Stimulated activated CD8-positive, alpha-beta memory T cell treated with anti-CD3 and anti-CD28 coated beads, Interleukin-4, amount 100 ng/mL, for 1 hour (primary cell): ENCODE results near the gene PXYLP1.
"Not testable (repeated sequence)": the region's sequence is repeated elsewhere in the genome, so short reads cannot be mapped to it uniquely, and the experiment has no call there.

ENCODE experiments used
- DNase-seq, 2 donors: peaks; one replicate each; pipeline ENCODE4 v3.0.0-alpha.2; 2020; ENCODE audit warnings: low read depth in 2 of 2, low spot score in 1 of 2

The PXYLP1 gene

GRCh38 chr3:141291559-141292355 is 60.1 kb downstream of the PXYLP1 start:
- no peak for DNase-seq

DNA sequence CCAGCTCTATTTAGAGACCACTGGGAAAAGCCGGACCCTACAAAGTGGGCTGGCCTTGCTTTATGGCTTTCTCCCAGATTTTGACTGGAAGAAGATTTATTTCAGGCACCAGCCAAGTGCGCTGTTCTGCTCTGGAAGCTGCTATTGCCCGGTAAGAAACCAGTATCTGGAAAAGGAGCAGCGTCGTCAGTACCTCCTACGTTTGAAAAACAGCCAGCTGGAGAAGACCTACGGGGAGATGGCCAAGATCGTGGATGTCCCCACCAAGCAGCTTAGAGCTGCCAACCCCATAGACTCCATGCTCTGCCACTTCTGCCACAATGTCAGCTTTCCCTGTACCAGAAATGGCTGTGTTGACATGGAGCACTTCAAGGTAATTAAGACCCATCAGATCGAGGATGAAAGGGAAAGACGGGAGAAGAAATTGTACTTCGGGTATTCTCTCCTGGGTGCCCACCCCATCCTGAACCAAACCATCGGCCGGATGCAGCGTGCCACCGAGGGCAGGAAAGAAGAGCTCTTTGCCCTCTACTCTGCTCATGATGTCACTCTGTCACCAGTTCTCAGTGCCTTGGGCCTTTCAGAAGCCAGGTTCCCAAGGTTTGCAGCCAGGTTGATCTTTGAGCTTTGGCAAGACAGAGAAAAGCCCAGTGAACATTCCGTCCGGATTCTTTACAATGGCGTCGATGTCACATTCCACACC is 60.9 kb downstream of the PXYLP1 start:
- DNase-seq = no peak

GRCh38 chr3:141294301-141294700 is 62.7 kb downstream of the PXYLP1 start:
- no peak for DNase-seq

DNA sequence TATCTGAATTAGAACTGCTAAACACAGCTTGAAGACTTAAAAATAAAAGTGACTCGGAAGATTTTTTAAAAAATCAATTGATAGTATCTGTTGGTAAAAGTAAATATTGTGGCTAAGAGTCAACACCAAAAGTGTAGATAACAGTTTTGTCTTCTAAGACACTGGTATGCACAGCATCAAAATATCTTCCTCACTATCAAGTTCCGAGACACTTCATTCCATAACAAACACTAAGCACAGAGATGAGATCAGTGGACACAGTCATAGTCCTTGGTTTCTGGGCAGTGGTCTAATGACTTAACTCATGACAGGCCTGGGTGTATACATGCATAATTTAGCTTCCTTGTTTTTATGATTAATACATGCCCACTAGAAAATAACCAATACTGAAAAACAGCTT is 63.2 kb downstream of the PXYLP1 start:
- DNase-seq = no peak

DNA sequence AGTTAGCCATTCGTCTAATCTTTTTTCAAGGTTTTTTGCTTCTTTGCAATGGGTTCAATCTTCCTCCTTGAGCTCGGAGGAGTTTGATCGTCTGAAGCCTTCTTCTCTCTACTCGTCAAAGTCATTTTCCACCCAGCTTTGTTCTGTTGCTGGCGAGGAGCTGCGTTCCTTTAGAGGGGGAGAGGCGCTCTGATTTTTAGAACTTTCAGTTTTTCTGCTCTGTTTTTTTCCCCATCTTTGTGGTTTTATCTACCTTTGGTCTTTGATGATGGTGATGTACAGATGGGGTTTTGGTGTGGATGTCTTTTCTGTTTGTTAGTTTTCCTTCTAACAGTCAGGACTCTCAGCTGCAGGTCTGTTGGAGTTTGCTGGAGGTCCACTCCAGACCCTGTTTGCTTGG is 68.8 kb downstream of the PXYLP1 start:
- not testable (repeated sequence) for DNase-seq

DNA sequence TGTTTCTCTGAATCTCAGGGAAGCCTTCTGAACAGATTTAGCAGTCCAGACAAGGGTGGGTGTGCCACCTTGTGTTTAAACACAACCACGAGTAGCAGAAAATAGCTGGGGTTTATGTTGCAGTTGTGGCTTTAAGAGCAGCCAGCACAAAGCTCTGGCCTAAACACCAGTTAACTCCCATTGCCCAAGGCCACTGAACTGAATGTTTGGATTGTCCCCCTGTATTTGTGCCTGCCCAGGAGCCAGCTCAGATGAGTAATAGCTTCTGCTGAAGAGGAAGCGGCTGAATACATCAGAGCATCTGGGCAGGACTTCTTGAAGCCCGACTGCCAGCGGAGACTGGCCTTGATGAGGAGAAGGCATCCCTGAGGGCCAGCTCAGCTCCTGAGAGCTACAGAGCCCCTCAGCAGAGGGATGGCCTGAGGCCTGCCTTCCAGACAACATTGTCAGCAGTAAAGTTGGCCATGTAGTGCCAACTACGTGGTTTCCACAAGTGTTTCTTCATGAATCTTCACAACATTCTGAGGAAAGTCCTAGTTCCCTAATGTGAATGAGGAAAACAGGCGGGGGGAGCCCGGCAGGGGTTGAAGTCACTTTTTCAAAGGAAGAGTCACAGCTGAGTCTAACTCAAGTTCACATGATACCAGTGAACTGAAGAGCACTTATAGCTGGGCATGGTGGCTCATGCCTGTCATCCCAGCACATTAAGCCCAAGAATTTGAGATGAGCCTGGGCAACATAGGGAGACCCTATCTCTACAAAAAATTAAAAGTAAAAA is 70.9 kb downstream of the PXYLP1 start:
- no peak for DNase-seq

GRCh38 chr3:141303481-141304223 is 72.0 kb downstream of the PXYLP1 start:
- DNase-seq = peak in 1 of 2 donors; percentile 29

- no peak for DNase-seq
Measured at GRCh38 chr3:141305436-141305835, 73.8 kb downstream of the PXYLP1 start.

DNA sequence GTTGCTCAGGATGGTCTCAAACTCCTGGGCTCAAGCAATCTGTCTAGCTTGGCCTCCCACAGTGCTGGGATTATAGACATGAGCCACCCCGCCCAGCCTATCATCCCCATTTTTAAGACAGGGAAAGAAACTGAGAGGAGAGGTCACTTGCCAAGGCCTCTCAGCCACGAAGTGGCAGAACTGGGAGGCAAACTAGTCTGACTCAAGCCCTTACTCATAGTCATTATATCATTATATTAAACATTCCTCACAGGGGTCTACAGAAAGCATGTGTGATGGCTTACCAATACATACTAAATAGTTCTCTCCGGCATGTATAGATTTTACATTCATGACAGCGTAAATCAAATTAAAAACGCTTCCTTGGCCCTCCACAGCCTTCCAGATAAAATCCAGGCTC is 74.7 kb downstream of the PXYLP1 start:
- no peak for DNase-seq

GRCh38 chr3:141306922-141307321 is 75.3 kb downstream of the PXYLP1 start:
- no peak for DNase-seq

DNA sequence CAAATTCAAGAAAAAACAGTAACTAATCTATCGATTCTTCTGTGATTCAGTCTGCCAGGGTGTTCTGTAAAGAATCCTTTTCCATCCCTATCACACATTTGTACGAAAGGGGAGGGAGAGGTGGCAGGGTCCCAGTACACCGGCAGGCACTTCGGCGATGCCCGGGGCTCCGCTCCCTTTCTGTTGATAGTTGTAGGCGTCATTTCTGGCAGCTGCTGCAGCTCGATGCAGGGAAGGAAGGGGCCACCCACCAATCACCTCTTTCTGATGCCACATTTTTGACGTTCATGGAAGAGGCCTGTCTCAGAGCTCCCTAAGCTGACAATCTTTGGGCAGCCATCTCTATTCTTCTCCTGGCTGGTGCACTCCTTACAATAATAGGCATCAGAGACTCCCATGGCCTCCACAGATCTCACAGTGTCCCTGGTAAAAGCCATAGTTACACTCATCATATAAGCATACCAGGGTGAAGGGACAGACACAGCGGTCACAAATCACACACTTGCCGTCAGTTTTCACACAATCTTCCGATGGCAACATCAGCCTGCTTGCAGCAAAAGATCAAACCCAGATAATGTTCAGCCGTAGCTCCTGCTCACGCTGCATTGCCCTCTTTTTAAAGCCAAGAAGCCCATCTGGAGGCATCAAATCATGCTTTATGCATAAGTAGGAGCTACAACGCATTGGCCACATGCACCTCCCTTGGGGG is 75.9 kb downstream of the PXYLP1 start:
- DNase-seq = no peak

- DNase-seq = no peak
Measured at GRCh38 chr3:141308588-141309218, 77.1 kb downstream of the PXYLP1 start.

DNA sequence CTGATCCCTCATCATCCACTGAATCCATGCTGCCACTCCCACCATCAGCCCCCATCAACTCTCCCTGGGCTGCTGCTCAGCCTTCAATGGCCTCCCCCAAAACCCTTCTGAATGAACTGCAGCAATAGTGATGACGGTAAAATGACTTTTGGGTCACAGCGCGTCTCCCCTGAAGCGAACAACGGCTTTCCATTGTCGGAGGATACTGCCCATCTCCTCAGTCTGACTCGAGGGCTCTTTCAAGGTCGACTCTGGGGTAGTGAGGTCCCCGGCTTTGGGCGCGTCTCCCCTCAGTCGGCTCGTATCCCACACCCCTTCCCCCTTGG is 79.5 kb downstream of the PXYLP1 start:
- DNase-seq = no peak

GRCh38 chr3:141311496-141312353 is 80.1 kb downstream of the PXYLP1 start:
- peak; percentile 92 to 97 for DNase-seq

DNA sequence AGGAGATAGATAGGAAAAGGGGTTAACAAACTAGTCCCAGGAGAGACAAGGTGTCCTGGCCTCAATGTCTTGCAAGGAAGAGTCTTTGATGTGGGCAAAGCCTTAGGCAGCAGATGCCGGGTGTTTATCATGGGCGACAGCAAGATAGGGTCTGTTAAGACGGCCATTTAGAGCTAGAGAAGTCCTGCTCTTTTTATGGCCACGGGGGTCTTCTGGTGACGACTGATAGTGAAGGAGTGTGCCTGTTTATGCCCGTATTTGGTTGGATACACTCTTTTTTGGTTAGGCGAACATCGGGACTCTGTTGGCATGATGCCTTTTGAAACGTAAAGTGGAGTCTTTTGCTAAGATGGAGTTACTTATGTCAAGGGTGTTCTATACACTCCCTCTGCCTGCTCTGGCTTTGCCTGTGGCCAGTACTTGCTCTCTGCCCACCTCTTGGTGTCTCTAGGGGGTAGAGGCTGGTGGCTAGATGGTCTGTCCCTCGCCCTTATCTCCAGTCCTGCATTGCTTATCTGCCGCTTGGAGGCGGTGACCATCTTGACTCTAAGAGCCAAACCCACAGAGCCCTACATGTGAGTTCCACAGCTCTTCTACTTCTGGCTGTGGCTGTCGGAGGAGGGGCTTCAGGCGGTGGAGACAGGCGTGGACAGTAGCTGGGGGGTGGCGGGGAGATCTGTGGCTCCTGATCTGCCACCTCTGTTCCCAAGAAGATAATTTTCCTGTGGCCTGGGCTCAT is 80.9 kb downstream of the PXYLP1 start:
- no peak for DNase-seq

DNA sequence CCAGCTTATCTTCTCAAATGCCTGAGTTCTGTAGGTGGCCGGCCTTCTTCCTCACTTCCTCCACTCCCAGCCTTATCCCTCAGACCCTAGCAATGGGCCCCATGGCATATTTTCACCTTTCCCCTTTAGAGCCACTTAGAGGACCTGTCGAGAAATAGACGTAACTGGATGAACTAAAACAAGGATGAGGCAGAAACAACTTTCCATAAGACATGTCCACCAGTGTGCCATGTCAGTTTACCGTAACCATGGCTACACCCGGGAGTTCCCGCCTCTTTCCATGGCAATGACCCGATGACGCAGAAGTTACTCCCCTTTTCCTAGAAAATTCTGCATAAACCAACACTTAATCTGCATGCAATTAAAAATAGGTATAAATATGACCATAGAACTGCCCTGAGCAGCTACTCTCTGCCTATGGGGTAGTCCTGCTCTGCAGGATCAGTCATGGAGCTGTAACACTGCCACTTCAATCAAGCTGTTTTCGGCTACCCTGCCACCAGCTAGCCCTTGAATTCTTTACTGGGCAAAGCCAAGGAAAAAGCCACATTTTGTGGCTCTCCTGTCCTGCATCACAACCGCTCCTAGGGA is 81.6 kb downstream of the PXYLP1 start:
- DNase-seq = no peak

DNA sequence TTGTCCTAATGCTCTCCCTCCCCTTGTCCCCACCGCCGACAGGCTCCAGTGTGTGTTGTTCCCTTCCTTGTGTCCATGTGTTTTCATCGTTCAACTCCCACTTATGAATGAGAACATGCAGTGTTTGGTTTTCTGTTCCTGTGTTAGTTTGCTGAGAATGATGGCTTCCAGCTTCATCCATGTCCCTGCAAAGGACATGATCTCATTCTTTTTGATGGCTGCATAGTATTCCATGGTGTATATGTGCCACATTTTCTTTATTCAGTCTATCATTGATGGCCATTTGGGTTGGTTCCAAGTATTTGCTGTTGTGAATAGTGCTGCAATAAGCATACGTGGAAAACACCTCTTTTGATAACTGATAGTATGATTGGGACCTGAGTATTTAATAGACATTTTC is 82.8 kb downstream of the PXYLP1 start:
- not testable (repeated sequence) for DNase-seq

DNA sequence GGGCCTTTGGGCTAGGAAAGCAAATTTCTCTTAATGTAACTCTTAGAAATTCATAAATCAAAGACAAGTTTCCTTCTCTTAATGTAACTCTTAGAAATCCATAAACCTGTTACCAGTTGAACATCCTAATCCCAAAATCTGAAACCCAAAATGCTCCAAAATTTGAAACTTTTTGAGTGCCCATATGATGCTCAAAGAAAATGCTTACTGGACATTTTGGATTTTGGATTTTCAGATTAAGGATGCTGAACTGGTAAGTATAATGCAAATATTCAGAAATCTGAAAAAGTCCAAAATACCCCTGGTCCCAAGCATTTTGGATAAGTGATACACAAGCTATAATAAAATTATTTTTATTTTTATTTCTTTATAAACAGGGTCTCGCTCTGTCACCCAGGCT is 85.2 kb downstream of the PXYLP1 start:
- DNase-seq = no peak
